GM12878 (cell line): ENCODE results near the gene VIPR2.

ENCODE experiments used
- CREB1 ChIP-seq: IDR thresholded peaks from 2 replicates; pipeline ENCODE4 v1.6.1; 2012; ENCODE audit warnings: low read depth, mild to moderate bottlenecking, inconsistent platforms
- NFIC ChIP-seq: IDR thresholded peaks from 2 replicates; pipeline ENCODE4 v1.6.1; 2012; ENCODE audit warnings: low read depth, mild to moderate bottlenecking, inconsistent platforms, low read length, moderate library complexity
- NFYA ChIP-seq: IDR thresholded peaks from 2 replicates; pipeline ENCODE4 v1.6.1; 2011; ENCODE audit warnings: low read depth, mild to moderate bottlenecking, low read length, improper control_type of control experiment, borderline replicate concordance
- NR2C2 ChIP-seq: IDR thresholded peaks from 2 replicates; pipeline ENCODE4 v1.6.1; 2011; ENCODE audit warnings: borderline replicate concordance, low read depth; ENCODE audit not compliant: control insufficient read depth, insufficient read length
- POLR2A ChIP-seq: IDR thresholded peaks from 2 replicates; pipeline ENCODE4 v1.6.1; 2011; ENCODE audit warnings: low read depth, mild to moderate bottlenecking, low read length
- POLR2AphosphoS5 ChIP-seq: IDR thresholded peaks from 2 replicates; pipeline ENCODE4 v1.6.1; 2011; ENCODE audit warnings: mild to moderate bottlenecking, low read length, inconsistent platforms
- REST ChIP-seq: IDR thresholded peaks from 2 replicates; pipeline ENCODE4 v1.6.1; 2012; ENCODE audit warnings: mild to moderate bottlenecking, low read depth, low read length
- SP1 ChIP-seq: IDR thresholded peaks from one replicate; pipeline ENCODE4 v1.6.1; 2011; ENCODE audit warnings: low read depth, low read length
- SRF ChIP-seq, 2 experiments: IDR thresholded peaks; 2 replicates each; pipeline ENCODE4 v1.6.1; 2011; ENCODE audit warnings: low read depth in 2 of 2, low read length in 2 of 2, mild to moderate bottlenecking in 1 of 2, moderate library complexity in 1 of 2
- ZNF274 ChIP-seq: IDR thresholded peaks from one replicate; pipeline ENCODE4 v1.8.0; 2011; ENCODE audit not compliant: insufficient read length, insufficient read depth
- TF ChIP-seq, protein P1 (sequence below): IDR thresholded peaks from 2 replicates; pipeline ENCODE4 v1.6.1; 2011; ENCODE audit warnings: low read depth, low read length, improper control_type of control experiment, borderline replicate concordance
- TF ChIP-seq, protein P2 (sequence below): fragments of 450-650 bp; IDR thresholded peaks from 2 replicates; pipeline ENCODE4 v1.6.1; 2017; ENCODE audit warnings: mild to moderate bottlenecking, moderate library complexity

DNA sequence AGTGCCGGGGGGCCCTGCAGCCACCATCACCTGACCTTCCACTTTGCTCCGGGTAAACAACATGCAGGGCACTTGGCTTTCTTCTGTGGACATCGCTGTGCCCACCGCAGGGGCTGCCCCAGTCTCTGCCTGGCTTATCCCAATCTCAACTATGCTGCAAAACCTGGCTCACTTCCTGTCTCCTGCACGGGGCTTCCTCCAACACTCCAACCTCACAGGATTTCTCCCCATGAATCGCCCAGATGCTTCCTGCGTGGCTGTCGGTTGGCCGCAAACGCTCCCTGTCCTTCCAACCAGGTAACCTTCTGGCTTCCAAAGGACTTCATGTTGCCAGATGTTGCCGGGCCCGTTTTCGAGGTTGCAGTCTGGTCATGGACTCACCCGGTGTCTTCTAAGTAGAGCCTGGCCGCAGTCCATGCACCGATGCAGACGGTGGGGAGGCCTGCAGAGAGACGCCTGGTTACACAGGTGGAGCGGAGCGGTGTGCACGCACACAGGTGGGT is 109.0 kb downstream of the VIPR2 start:
- TF ChIP-seq CREB1 (no peak), NR2C2 (no peak), SRF (IDR thresholded peaks at IDR 0.05; ENCODE audit: low read depth in 2 of 2, low read length in 2 of 2) (no peak), POLR2A (no peak), NFYA (no peak), POLR2AphosphoS5 (no peak), REST (no peak), NFIC (no peak), SP1 (no peak), ZNF274 (no peak)
- TF ChIP-seq, protein P1, sequence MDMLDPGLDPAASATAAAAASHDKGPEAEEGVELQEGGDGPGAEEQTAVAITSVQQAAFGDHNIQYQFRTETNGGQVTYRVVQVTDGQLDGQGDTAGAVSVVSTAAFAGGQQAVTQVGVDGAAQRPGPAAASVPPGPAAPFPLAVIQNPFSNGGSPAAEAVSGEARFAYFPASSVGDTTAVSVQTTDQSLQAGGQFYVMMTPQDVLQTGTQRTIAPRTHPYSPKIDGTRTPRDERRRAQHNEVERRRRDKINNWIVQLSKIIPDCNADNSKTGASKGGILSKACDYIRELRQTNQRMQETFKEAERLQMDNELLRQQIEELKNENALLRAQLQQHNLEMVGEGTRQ, result no peak
- TF ChIP-seq, protein P2, sequence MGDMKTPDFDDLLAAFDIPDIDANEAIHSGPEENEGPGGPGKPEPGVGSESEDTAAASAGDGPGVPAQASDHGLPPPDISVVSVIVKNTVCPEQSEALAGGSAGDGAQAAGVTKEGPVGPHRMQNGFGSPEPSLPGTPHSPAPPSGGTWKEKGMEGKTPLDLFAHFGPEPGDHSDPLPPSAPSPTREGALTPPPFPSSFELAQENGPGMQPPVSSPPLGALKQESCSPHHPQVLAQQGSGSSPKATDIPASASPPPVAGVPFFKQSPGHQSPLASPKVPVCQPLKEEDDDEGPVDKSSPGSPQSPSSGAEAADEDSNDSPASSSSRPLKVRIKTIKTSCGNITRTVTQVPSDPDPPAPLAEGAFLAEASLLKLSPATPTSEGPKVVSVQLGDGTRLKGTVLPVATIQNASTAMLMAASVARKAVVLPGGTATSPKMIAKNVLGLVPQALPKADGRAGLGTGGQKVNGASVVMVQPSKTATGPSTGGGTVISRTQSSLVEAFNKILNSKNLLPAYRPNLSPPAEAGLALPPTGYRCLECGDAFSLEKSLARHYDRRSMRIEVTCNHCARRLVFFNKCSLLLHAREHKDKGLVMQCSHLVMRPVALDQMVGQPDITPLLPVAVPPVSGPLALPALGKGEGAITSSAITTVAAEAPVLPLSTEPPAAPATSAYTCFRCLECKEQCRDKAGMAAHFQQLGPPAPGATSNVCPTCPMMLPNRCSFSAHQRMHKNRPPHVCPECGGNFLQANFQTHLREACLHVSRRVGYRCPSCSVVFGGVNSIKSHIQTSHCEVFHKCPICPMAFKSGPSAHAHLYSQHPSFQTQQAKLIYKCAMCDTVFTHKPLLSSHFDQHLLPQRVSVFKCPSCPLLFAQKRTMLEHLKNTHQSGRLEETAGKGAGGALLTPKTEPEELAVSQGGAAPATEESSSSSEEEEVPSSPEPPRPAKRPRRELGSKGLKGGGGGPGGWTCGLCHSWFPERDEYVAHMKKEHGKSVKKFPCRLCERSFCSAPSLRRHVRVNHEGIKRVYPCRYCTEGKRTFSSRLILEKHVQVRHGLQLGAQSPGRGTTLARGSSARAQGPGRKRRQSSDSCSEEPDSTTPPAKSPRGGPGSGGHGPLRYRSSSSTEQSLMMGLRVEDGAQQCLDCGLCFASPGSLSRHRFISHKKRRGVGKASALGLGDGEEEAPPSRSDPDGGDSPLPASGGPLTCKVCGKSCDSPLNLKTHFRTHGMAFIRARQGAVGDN, result no peak
